Skeletal muscle tissue (tissue), 4 donors: ENCODE results near the gene FRYL. TPM values are rescaled to one million over a fixed set of nuclear protein-coding genes. Genes with fewer than 3 reads are reported as not detected.

Experiments
- H3K27ac ChIP-seq: one replicate; pipeline ENCODE4 v1.7.0; 2013; ENCODE audit warnings: mild to moderate bottlenecking, low read depth, low read length, inconsistent platforms
- H3K27me3 ChIP-seq, 3 donors: one replicate each; pipeline ENCODE4 v1.7.0; 2013; ENCODE audit warnings: low read length in 3 of 3; ENCODE audit not compliant: control insufficient read depth in 3 of 3, insufficient read depth in 3 of 3
- H3K36me3 ChIP-seq, 3 donors: one replicate each; pipeline ENCODE4 v1.7.0; 2013; ENCODE audit warnings: low read length in 3 of 3; ENCODE audit not compliant: control insufficient read depth in 3 of 3, insufficient read depth in 3 of 3
- H3K4me1 ChIP-seq, 3 donors: one replicate each; pipeline ENCODE4 v1.7.0; 2013; ENCODE audit warnings: low read length in 3 of 3, mild to moderate bottlenecking in 3 of 3; ENCODE audit not compliant: control insufficient read depth in 3 of 3, insufficient read depth in 3 of 3
- H3K4me3 ChIP-seq, 3 donors: one replicate each; pipeline ENCODE4 v1.7.0; 2013; ENCODE audit warnings: low read length in 3 of 3
- H3K9ac ChIP-seq, 3 donors: one replicate each; pipeline ENCODE4 v1.7.0; 2013; ENCODE audit warnings: low read length in 3 of 3, mild to moderate bottlenecking in 3 of 3, moderate library complexity in 2 of 3, low read depth in 1 of 3
- H3K9me3 ChIP-seq, 3 donors: one replicate each; pipeline ENCODE4 v1.7.0; 2013; ENCODE audit warnings: low read length in 3 of 3; ENCODE audit not compliant: control insufficient read depth in 3 of 3
- total RNA-seq: library from RNA; depleted of rRNA; stranded (reverse); fragments of >200 nt; gene quantifications from one replicate; pipeline ENCODE4 v1.2.3, GENCODE V29; 2014
- donor health status: Osteomylitis.

FRYL gene
- total RNA-seq, 1 donor from 2014 or later = 66.3 TPM

DNA sequence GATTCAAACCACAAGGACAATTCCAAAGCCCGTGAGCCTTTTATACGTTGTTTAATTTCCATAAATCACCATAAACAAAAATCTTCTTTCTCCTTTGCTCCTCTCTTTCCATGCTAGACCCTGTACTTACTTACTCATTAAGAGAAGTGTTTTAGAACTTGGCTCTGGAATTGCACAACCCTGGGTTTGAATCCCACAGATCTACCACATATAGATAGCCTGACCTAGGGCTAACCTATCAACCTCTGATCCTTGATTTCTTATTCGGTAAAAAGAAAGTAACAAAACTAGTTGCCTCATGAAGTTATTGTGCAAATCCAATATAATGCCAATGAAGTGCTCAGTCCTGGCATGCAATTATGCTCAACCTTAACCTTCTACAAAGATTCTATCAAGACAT, 221.3 kb downstream of the FRYL start:
- no peaks in the 10 kb centered on the region for H3K9me3 ChIP-seq
- peaks cover 19 to 59% (median 54%) of the 10 kb centered on the region in 3 donors for H3K36me3 ChIP-seq
- H3K4me1 ChIP-seq = no peaks in the 10 kb centered on the region
- H3K9ac ChIP-seq = no peak overlapping the region
- no peak overlapping the region for H3K27ac ChIP-seq
- H3K27me3 ChIP-seq = no peaks in the 10 kb centered on the region
- H3K4me3 ChIP-seq = no peak overlapping the region

DNA sequence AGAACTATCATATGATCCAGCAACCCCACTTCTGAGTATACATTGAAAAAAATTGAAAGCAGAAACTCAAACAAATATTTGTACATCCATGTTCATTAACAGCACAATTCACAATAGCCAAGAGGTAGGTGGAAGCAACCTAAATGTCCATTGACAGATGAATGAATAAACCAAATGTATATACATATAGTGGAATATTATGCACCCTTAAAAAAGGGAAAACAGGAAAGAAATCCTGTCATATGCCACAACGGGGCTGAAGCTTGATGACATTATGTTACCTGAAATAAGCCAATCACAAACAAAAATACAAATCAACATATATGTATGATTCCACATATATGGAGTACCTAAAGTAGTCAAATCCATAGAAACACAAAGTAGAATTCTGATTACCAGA, 222.1 kb downstream of the FRYL start:
- no peak overlapping the region for H3K9ac ChIP-seq
- H3K27ac ChIP-seq = no peak overlapping the region
- H3K36me3 ChIP-seq = peaks cover 21 to 56% (median 55%) of the 10 kb centered on the region in 3 donors

DNA sequence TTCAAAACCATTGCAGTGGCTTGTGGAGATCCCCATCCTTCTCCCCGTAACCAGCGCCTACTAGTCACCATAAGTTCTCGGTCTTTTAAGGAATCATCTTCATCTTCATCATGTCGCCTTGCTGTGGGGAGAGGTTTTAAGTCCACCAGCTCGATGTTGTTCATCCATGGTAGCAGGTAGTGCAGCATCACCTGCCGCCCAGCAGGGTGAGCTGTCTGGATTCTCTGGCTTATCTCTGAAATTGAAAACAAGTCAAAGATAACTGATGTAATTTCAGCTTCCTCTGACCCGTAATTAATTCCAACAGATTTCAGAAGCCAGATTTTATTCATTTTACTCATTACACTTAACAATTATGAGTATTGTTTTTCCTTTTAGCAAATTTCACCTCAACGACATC, 222.6 kb downstream of the FRYL start:
- no peaks in the 10 kb centered on the region for H3K27me3 ChIP-seq
- H3K4me1 ChIP-seq = no peaks in the 10 kb centered on the region
- H3K9me3 ChIP-seq = no peaks in the 10 kb centered on the region
- no peak overlapping the region for H3K27ac ChIP-seq
- no peak overlapping the region for H3K4me3 ChIP-seq
- H3K9ac ChIP-seq = no peak overlapping the region
- peaks cover 22 to 57% (median 52%) of the 10 kb centered on the region in 3 donors for H3K36me3 ChIP-seq

More for the DNA sequence above, 222.1 kb downstream of the FRYL start:
- Histone ChIP-seq H3K4me1 (no peaks in the 10 kb centered on the region), H3K9me3 (no peaks in the 10 kb centered on the region), H3K4me3 (no peak overlapping the region), H3K27me3 (no peaks in the 10 kb centered on the region)

DNA sequence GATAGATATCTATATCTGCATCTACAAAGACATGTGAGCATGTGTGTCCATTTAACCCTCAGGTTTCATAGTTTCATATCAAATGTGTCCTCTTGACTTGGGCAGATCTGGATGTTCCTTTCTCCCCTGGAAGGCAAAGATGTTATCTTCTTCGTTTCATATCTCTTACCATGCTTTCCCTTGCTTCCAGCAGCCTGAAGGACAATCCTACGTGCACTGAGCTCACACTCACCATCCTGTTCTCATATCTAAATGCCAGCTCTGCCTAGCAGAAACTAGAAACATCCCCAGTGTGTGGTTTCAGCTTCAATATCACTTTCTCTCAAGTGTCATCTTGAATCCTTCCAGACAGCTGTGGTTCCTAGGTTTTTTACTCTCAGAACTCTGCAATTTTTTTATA, 223.8 kb downstream of the FRYL start:
- H3K27ac ChIP-seq = no peak overlapping the region
- H3K36me3 ChIP-seq = peaks cover 22 to 62% (median 58%) of the 10 kb centered on the region in 3 donors
- H3K9ac ChIP-seq = no peak overlapping the region
- no peaks in the 10 kb centered on the region for H3K27me3 ChIP-seq
- no peaks in the 10 kb centered on the region for H3K4me1 ChIP-seq
- no peaks in the 10 kb centered on the region for H3K9me3 ChIP-seq
- H3K4me3 ChIP-seq = no peak overlapping the region

DNA sequence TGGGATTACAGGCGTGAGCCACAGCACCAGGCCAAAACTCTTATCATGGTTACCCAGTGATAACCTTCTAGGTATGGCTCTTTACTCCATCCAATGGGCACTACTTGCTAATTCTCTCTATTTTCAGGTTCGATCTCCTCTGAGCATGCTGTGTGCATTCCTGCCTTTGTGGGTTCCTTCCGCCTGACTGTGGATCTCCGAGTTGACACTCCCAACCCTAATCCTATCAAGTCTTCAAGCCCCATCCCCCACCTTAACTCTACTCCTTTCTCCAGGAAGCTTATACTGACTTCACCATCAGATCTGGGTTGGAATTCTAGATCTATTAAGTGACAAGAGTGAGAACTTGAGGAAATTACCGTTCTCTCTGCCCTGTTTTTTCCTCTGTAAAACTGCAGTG, 225.5 kb downstream of the FRYL start:
- no peak overlapping the region for H3K27ac ChIP-seq
- H3K27me3 ChIP-seq = no peaks in the 10 kb centered on the region
- H3K9me3 ChIP-seq = no peaks in the 10 kb centered on the region
- H3K4me1 ChIP-seq = no peaks in the 10 kb centered on the region
- H3K36me3 ChIP-seq = peaks cover 22 to 62% (median 55%) of the 10 kb centered on the region in 3 donors
- no peak overlapping the region for H3K9ac ChIP-seq
- no peak overlapping the region for H3K4me3 ChIP-seq

DNA sequence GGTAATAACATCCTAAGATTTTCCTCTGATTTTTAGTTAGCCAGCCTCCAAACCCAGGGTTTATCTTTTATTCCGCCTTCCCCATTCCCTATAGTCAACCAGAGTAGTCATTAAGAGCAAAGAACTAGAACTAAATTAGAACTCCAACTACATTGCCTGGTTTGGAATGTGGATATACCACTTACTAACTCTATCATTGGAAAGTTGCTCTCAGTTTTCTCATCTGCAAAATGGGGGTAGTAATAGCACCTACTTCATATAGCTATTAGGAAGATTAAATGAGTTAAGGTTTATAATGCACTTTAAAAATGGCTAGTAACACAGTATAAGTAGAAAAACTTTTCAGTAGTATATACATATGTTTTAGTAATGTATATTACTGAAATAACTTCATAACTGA, 226.4 kb downstream of the FRYL start:
- Histone ChIP-seq H3K9me3 (no peaks in the 10 kb centered on the region), H3K27ac (no peak overlapping the region), H3K4me1 (no peaks in the 10 kb centered on the region), H3K36me3 (peaks cover 25 to 65% (median 58%) of the 10 kb centered on the region in 3 donors), H3K4me3 (no peak overlapping the region), H3K27me3 (no peaks in the 10 kb centered on the region), H3K9ac (no peak overlapping the region)

DNA sequence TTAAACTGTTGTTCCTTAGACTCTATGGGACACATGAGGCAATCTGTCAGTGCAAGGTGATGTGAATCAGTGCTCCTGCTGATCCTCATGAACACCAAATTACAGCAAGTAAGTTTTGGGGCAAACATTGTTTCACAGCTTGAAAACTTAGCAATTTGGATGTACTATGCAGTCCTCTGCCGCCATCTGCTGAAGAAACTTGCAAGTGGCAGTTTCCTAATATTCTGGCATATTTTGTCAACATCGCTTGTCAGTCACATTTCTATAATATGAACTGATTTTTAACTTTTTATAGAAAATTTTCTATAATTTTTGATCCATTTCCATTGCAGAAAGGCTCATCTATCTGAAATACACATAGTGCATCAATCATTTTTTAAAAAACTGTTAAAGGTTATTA, 233.7 kb downstream of the FRYL start:
- no peak overlapping the region for H3K9ac ChIP-seq
- no peak overlapping the region for H3K27ac ChIP-seq
- no peak overlapping the region for H3K4me3 ChIP-seq
- H3K4me1 ChIP-seq = no peaks in the 10 kb centered on the region
- H3K27me3 ChIP-seq = no peaks in the 10 kb centered on the region
- H3K9me3 ChIP-seq = no peaks in the 10 kb centered on the region
- peaks cover 17 to 56% (median 53%) of the 10 kb centered on the region in 3 donors for H3K36me3 ChIP-seq

DNA sequence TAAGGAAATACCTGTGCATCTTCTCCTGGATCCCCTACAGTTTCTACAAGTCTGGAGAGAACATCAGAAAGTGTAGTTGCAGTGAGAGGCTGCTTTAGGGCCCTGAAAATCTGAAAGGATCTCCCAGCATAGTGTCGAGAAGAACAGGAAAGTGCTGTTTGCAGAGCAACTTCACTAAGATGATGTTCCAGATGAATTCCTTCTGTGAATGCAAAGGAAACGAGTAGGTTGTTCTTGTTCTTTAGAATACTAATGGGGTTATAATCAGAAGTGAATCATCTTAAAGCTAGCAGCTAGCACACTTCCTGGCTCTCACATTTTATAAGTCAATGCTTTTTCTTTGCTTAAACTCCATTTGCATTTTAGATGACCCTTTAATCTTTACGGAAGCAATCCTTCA, 236.3 kb downstream of the FRYL start:
- no peak overlapping the region for H3K27ac ChIP-seq

DNA sequence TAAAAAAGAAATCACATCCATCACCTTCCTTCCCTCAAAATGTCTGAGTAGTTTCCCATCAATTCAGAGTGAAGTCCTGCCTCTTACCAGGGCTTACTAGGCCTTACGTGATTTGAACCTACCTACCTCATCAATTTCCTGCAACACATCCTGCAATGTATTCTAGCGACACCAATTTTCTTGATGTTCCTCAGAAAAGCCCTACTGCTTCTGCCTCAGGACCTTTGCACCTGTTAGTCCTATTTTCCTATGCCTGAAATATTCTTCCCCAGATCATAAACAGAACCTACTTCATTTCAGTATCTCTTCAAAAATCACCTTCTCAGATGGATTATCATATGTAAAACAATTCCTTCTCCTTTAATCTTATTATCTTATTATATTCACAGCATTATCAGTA, 237.2 kb downstream of the FRYL start:
- H3K4me1 ChIP-seq = no peaks in the 10 kb centered on the region
- no peaks in the 10 kb centered on the region for H3K27me3 ChIP-seq
- H3K9me3 ChIP-seq = no peaks in the 10 kb centered on the region
- no peak overlapping the region for H3K4me3 ChIP-seq
- no peak overlapping the region for H3K27ac ChIP-seq
- H3K9ac ChIP-seq = no peak overlapping the region
- H3K36me3 ChIP-seq = peaks cover 17 to 55% (median 53%) of the 10 kb centered on the region in 3 donors

More for the DNA sequence above, 236.3 kb downstream of the FRYL start:
- Histone ChIP-seq H3K9ac (no peak overlapping the region), H3K4me3 (no peak overlapping the region), H3K4me1 (no peaks in the 10 kb centered on the region), H3K36me3 (peaks cover 17 to 55% (median 53%) of the 10 kb centered on the region in 3 donors), H3K27me3 (no peaks in the 10 kb centered on the region), H3K9me3 (no peaks in the 10 kb centered on the region)

DNA sequence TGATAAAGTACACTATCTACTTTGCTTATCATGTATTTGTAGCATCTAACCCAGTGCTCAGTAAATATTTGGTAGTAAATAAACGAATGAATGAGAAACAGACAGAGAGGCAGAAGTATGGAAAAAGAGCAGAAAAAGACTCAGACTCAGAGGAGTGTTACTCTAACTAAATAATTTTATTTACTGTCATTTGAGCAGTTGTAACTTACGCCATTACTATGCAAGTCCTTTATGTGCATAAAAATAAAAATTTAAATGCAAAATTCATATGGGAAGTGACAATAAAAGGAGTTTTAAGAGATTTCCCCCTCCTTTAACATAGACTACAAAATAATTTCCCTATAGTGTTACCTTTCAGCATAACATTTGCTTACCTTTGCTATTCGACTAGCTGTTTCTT, 240.5 kb downstream of the FRYL start:
- H3K36me3 ChIP-seq = peaks cover 14 to 48% (median 45%) of the 10 kb centered on the region in 3 donors
- no peak overlapping the region for H3K9ac ChIP-seq
- no peaks in the 10 kb centered on the region for H3K4me1 ChIP-seq
- H3K4me3 ChIP-seq = no peak overlapping the region
- H3K27ac ChIP-seq = no peak overlapping the region
- H3K27me3 ChIP-seq = no peaks in the 10 kb centered on the region
- H3K9me3 ChIP-seq = no peaks in the 10 kb centered on the region

DNA sequence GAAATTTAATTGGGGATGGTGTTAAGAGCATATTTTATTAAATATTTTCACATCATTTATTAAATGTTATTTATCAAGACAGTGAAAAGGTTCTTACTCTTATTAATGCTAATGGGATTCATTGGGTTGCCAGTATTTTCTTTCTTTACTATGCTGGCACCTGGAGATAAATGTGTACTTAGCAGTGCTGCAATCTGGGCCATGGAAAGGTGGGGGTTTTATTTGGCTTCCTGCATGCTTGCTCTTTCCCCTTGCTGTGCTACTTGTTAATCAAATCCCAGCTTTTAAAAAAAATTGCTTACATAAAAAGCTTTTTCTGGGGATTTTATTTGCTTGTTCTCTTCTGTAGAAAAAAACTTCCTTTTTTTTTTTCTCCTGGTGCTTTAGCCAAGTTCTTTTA, 241.7 kb downstream of the FRYL start:
- no peaks in the 10 kb centered on the region for H3K4me1 ChIP-seq
- H3K9me3 ChIP-seq = no peaks in the 10 kb centered on the region
- H3K9ac ChIP-seq = no peak overlapping the region
- H3K27ac ChIP-seq = no peak overlapping the region
- H3K4me3 ChIP-seq = no peak overlapping the region
- H3K27me3 ChIP-seq = no peaks in the 10 kb centered on the region
- peaks cover 7 to 44% (median 41%) of the 10 kb centered on the region in 3 donors for H3K36me3 ChIP-seq
